Measurements from ENCODE around the gene GIGYF2. TPM values are rescaled to one million over a fixed set of nuclear protein-coding genes. Genes with fewer than 3 reads are reported as not detected.

Gene GIGYF2
- polyA plus RNA-seq, 1 donor from 2014 or later, result 52.6 TPM

DNA sequence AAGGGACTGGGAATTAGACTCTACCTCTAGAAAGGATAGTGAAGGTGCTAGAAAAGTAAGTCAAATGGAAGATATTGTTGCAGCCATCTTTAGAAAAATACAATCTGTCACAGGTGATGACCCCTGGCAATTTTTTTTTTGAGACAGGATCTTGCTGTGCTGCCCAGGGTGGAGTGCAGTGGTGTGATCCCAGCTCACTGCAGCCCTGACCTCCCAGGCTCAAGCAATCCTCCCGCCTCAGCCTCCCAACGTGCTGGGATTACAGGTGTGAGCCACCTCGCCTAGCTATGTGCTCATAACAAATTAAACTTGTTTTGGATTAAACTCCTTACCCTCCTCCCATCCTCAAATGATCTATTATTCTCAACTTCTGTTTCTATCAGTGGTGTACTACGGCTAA is 3.8 kb upstream of the GIGYF2 start:
- Histone ChIP-seq H3K36me3 (ENCODE audit: insufficient read depth, low read length) (no peaks in the 10 kb centered on the region), H3K27ac (ENCODE audit: low read length) (no peak overlapping the region), H4K20me1 (ENCODE audit: insufficient read depth) (no peaks in the 10 kb centered on the region), H3K27me3 (ENCODE audit: insufficient read depth, low read depth, low read length) (no peaks in the 10 kb centered on the region), H3K9me2 (ENCODE audit: insufficient read depth, low read length) (no peaks in the 10 kb centered on the region), H3K9ac (ENCODE audit: low read length) (no peak overlapping the region), H3K79me2 (replicated peaks; ENCODE audit: insufficient read depth, low read length) (peaks cover 7% of the 10 kb centered on the region), H3K4me2 (ENCODE audit: low read length) (no peak overlapping the region), H3K4me3 (ENCODE audit: low read length) (no peak overlapping the region), H3K9me3 (ENCODE audit: low read length) (no peaks in the 10 kb centered on the region), H3F3A (ENCODE audit: insufficient read depth, low read length, poor library complexity, severe bottlenecking) (no peaks in the 10 kb centered on the region), H2AFZ (ENCODE audit: low read depth, low read length) (no peak overlapping the region)
- no peak for TF ChIP-seq MXI1 (conservative IDR thresholded peaks at IDR 0.05; ENCODE audit: poor library complexity, severe bottlenecking)

DNA sequence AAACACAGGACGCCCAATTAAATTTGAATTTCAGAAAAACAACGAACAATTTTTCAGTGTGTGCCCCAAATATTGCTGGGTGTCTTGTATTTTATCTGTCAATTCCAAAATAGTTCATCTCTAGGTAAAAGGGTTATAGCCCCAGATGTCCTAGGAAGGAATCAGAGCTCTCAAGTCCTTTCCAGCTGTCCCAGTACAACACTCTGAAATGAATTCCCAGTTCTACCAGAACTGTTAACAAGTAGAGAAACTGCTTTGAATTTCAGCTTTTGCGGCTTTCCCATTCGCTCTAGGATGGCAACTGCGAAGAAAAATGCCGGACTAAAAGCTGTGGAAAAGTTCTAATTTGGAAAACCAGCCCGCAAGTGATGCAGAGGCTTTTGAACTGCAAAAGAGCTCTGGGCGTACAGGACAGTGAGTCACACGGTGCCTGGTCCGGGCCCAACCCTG is 497 bp upstream of the GIGYF2 start:
- Histone ChIP-seq H4K20me1 (ENCODE audit: insufficient read depth) (no peaks in the 10 kb centered on the region), H3K27ac (ENCODE audit: low read length) (peak overlapping the region; percentile 33), H3K4me3 (ENCODE audit: low read length) (peak overlapping the region; percentile 99), H3K9ac (ENCODE audit: low read length) (peak overlapping the region; percentile 54), H3F3A (ENCODE audit: insufficient read depth, low read length, poor library complexity, severe bottlenecking) (no peaks in the 10 kb centered on the region), H3K27me3 (ENCODE audit: insufficient read depth, low read depth, low read length) (no peaks in the 10 kb centered on the region), H3K9me3 (ENCODE audit: low read length) (no peaks in the 10 kb centered on the region), H3K4me2 (ENCODE audit: low read length) (peak overlapping the region; percentile 75), H3K9me2 (ENCODE audit: insufficient read depth, low read length) (no peaks in the 10 kb centered on the region), H2AFZ (ENCODE audit: low read depth, low read length) (peak overlapping the region; percentile 62), H3K36me3 (ENCODE audit: insufficient read depth, low read length) (no peaks in the 10 kb centered on the region), H3K79me2 (replicated peaks; ENCODE audit: insufficient read depth, low read length) (peaks cover 40% of the 10 kb centered on the region)
- TF ChIP-seq EP300 (conservative IDR thresholded peaks at IDR 0.05; ENCODE audit: poor library complexity, severe bottlenecking), result no peak

DNA sequence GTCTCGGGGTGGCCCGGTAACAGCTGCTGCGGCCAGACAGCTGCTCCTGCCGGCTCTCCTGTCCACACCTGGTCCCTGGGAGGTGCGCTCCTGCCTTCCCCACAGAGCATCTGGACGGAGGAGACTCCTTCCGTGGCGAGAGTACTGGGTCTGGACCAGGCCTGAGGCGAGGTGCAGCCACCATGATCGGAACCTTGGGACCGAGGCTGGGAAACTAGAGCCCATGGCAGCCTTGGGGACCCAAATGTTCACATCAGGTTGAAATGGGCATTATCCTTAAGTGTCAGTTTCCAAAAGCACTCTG is 628 bp downstream of the GIGYF2 start:
- Histone ChIP-seq H3F3A (ENCODE audit: insufficient read depth, low read length, poor library complexity, severe bottlenecking) (no peaks in the 10 kb centered on the region), H4K20me1 (ENCODE audit: insufficient read depth) (no peaks in the 10 kb centered on the region), H3K9ac (ENCODE audit: low read length) (peak overlapping the region; percentile 98), H3K36me3 (ENCODE audit: insufficient read depth, low read length) (no peaks in the 10 kb centered on the region), H3K4me3 (ENCODE audit: low read length) (peak overlapping the region; percentile 99), H3K27me3 (ENCODE audit: insufficient read depth, low read depth, low read length) (no peaks in the 10 kb centered on the region), H3K9me2 (ENCODE audit: insufficient read depth, low read length) (no peaks in the 10 kb centered on the region), H3K9me3 (ENCODE audit: low read length) (no peaks in the 10 kb centered on the region), H3K79me2 (replicated peaks; ENCODE audit: insufficient read depth, low read length) (peaks cover 51% of the 10 kb centered on the region), H3K27ac (ENCODE audit: low read length) (peak overlapping the region; percentile 93), H3K4me2 (ENCODE audit: low read length) (peak overlapping the region; percentile 66), H2AFZ (ENCODE audit: low read depth, low read length) (peak overlapping the region; percentile 51)
- TF ChIP-seq TAF1 (IDR thresholded peaks at IDR 0.05; ENCODE audit: low read depth) (peak; percentile 12), MXI1 (conservative IDR thresholded peaks at IDR 0.05; ENCODE audit: poor library complexity, severe bottlenecking) (peak; percentile 15)
- TF ChIP-seq, protein P1, sequence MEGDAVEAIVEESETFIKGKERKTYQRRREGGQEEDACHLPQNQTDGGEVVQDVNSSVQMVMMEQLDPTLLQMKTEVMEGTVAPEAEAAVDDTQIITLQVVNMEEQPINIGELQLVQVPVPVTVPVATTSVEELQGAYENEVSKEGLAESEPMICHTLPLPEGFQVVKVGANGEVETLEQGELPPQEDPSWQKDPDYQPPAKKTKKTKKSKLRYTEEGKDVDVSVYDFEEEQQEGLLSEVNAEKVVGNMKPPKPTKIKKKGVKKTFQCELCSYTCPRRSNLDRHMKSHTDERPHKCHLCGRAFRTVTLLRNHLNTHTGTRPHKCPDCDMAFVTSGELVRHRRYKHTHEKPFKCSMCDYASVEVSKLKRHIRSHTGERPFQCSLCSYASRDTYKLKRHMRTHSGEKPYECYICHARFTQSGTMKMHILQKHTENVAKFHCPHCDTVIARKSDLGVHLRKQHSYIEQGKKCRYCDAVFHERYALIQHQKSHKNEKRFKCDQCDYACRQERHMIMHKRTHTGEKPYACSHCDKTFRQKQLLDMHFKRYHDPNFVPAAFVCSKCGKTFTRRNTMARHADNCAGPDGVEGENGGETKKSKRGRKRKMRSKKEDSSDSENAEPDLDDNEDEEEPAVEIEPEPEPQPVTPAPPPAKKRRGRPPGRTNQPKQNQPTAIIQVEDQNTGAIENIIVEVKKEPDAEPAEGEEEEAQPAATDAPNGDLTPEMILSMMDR (IDR thresholded peaks at IDR 0.05; ENCODE audit: poor library complexity, severe bottlenecking), result no peak
- TF ChIP-seq, protein P2, sequence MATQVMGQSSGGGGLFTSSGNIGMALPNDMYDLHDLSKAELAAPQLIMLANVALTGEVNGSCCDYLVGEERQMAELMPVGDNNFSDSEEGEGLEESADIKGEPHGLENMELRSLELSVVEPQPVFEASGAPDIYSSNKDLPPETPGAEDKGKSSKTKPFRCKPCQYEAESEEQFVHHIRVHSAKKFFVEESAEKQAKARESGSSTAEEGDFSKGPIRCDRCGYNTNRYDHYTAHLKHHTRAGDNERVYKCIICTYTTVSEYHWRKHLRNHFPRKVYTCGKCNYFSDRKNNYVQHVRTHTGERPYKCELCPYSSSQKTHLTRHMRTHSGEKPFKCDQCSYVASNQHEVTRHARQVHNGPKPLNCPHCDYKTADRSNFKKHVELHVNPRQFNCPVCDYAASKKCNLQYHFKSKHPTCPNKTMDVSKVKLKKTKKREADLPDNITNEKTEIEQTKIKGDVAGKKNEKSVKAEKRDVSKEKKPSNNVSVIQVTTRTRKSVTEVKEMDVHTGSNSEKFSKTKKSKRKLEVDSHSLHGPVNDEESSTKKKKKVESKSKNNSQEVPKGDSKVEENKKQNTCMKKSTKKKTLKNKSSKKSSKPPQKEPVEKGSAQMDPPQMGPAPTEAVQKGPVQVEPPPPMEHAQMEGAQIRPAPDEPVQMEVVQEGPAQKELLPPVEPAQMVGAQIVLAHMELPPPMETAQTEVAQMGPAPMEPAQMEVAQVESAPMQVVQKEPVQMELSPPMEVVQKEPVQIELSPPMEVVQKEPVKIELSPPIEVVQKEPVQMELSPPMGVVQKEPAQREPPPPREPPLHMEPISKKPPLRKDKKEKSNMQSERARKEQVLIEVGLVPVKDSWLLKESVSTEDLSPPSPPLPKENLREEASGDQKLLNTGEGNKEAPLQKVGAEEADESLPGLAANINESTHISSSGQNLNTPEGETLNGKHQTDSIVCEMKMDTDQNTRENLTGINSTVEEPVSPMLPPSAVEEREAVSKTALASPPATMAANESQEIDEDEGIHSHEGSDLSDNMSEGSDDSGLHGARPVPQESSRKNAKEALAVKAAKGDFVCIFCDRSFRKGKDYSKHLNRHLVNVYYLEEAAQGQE (IDR thresholded peaks at IDR 0.05; ENCODE audit: borderline replicate concordance), result no peak

Measured in neural cell (in vitro differentiated cells).